Breast epithelium (tissue), 3 donors: Measurements from ENCODE around the gene PPOX.

Experiments used
- CTCF ChIP-seq, 3 donors: fragments of 450-650 bp; IDR thresholded peaks; one replicate each; pipeline ENCODE4 v1.5.1; 2016 to 2017; ENCODE audit warnings: antibody characterized with exemption in 3 of 3, mild to moderate bottlenecking in 3 of 3, moderate library complexity in 3 of 3
- POLR2A ChIP-seq: fragments of 450-650 bp; IDR thresholded peaks from one replicate; pipeline ENCODE4 v1.6.1; 2016; ENCODE audit warnings: antibody characterized with exemption, mild to moderate bottlenecking, moderate library complexity

DNA sequence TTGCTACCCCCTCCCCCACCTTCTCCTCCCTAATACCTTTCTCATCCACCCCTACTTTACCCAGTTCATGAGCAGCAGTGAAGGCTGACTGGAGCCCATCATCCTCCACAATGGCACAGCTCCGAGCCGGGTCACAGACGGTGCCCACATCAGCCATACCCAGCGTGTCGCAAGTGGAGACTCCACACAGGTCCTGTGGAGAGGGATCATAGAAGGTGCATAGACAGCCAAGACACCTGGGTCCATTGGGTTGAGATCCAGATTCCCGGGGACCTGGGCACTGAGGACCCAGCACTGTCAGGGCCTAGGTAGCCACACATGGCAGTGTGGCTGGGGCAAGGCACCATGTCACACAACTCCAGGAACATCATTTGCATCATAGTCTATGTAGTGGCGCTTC lies 29.9 kb downstream of the PPOX start:
- TF ChIP-seq CTCF (IDR thresholded peaks at IDR 0.05), result no peak
- no peak for TF ChIP-seq POLR2A
